MM.1S (cell line): ENCODE results near the gene POGLUT2.

Experiments
- DNase-seq: peaks from one replicate; pipeline ENCODE4 v3.0.0-alpha.2; 2015
- H2AFZ ChIP-seq: fragments of 300-600 bp; sonication (generic); 2 replicates; pipeline ENCODE4 v1.6.0; 2016; ENCODE audit warnings: antibody characterized with exemption, low read length
- H3F3A ChIP-seq: fragments of 300-600 bp; sonication (generic); 2 replicates; pipeline ENCODE4 v1.6.1; 2016; ENCODE audit warnings: mild to moderate bottlenecking, antibody characterized with exemption, low read length, moderate library complexity, mixed read lengths; ENCODE audit not compliant: insufficient read depth
- H3K27ac ChIP-seq: fragments of 300-600 bp; sonication (generic); 2 replicates; pipeline ENCODE4 v1.5.1; 2016; ENCODE audit warnings: mild to moderate bottlenecking, low read length
- H3K27me3 ChIP-seq: fragments of 300-600 bp; sonication (generic); replicated peaks from 2 replicates; pipeline ENCODE4 v1.6.0; 2016; ENCODE audit warnings: low read length; ENCODE audit not compliant: insufficient read depth
- H3K36me3 ChIP-seq: fragments of 300-600 bp; sonication (generic); replicated peaks from 2 replicates; pipeline ENCODE4 v1.6.1; 2016; ENCODE audit warnings: mild to moderate bottlenecking, low read length, mixed read lengths; ENCODE audit not compliant: insufficient read depth
- H3K4me1 ChIP-seq: fragments of 300-600 bp; sonication (generic); 2 replicates; pipeline ENCODE4 v1.6.1; 2016; ENCODE audit warnings: low read length, mixed read lengths
- H3K4me2 ChIP-seq: fragments of 300-600 bp; sonication (generic); 2 replicates; pipeline ENCODE4 v1.6.0; 2016; ENCODE audit warnings: low read depth, low read length
- H3K4me3 ChIP-seq: fragments of 300-600 bp; sonication (generic); 2 replicates; pipeline ENCODE4 v1.5.1; 2016; ENCODE audit warnings: low read length, mixed read lengths
- H3K79me2 ChIP-seq: fragments of 300-600 bp; sonication (generic); 2 replicates; pipeline ENCODE4 v1.6.1; 2016; ENCODE audit warnings: mixed run types, low read length, mixed read lengths
- H3K9ac ChIP-seq: fragments of 300-600 bp; sonication (generic); 2 replicates; pipeline ENCODE4 v1.6.1; 2016; ENCODE audit warnings: low read length, mixed read lengths
- H3K9me2 ChIP-seq: fragments of 300-600 bp; sonication (generic); replicated peaks from 2 replicates; pipeline ENCODE4 v1.6.1; 2016; ENCODE audit warnings: mild to moderate bottlenecking, low read length, mixed read lengths; ENCODE audit not compliant: insufficient read depth
- H3K9me3 ChIP-seq: fragments of 300-600 bp; sonication (generic); replicated peaks from 2 replicates; pipeline ENCODE4 v1.6.1; 2016; ENCODE audit warnings: mild to moderate bottlenecking, low read length, mixed read lengths; ENCODE audit not compliant: insufficient read depth
- H4K20me1 ChIP-seq: fragments of 300-600 bp; sonication (generic); 2 replicates; pipeline ENCODE4 v1.6.1; 2016; ENCODE audit warnings: mild to moderate bottlenecking, low read length, moderate library complexity, mixed read lengths; ENCODE audit not compliant: insufficient read depth
- CTCF ChIP-seq: fragments of 300-600 bp; sonication (generic); IDR thresholded peaks from 2 replicates; pipeline ENCODE4 v1.5.1; 2016; ENCODE audit warnings: antibody characterized with exemption, low read length, mixed read lengths
- EZH2 ChIP-seq: fragments of 300-600 bp; sonication (generic); optimal IDR thresholded peaks from 2 replicates; pipeline ENCODE3; 2017; ENCODE audit warnings: low read depth, mild to moderate bottlenecking, antibody characterized with exemption, low read length, mixed read lengths
- EZH2phosphoT487 ChIP-seq: fragments of 300-600 bp; sonication (generic); IDR thresholded peaks from 2 replicates; pipeline ENCODE4 v1.6.1; 2018; ENCODE audit warnings: antibody characterized with exemption, low read length

POGLUT2 gene

GRCh38 chr13:102751886-102752285, 46.9 kb downstream of the POGLUT2 start:
- no peaks in the 10 kb centered on the region for H3K27me3 ChIP-seq

GRCh38 chr13:102742506-102742905, 56.3 kb downstream of the POGLUT2 start:
- Histone ChIP-seq H3K9me2 (no peaks in the 10 kb centered on the region), H3K36me3 (no peaks in the 10 kb centered on the region), H3K4me2 (no peak overlapping the region), H3K9me3 (no peaks in the 10 kb centered on the region), H3K4me1 (0 out of 2 replicates have a peak, but pooled peaks cover 10% of the 10 kb centered on the region), H3K9ac (no peak overlapping the region), H3K27ac (no peak overlapping the region; the same call in 1 of the 2 replicates), H3K79me2 (no peaks in the 10 kb centered on the region), H4K20me1 (no peaks in the 10 kb centered on the region), H2AFZ (no peak overlapping the region), H3K27me3 (no peaks in the 10 kb centered on the region), H3K4me3 (no peak overlapping the region), H3F3A (no peaks in the 10 kb centered on the region)
- TF ChIP-seq CTCF (no peak), EZH2phosphoT487 (no peak), EZH2 (no peak)
- peak; percentile 51 for DNase-seq

More at GRCh38 chr13:102751886-102752285, 46.9 kb downstream of the POGLUT2 start:
- H4K20me1 ChIP-seq = no peaks in the 10 kb centered on the region
- no peak for TF ChIP-seq EZH2phosphoT487
- TF ChIP-seq EZH2 = no peak
- TF ChIP-seq CTCF = no peak
- no peak overlapping the region for H3K4me2 ChIP-seq
- H3K36me3 ChIP-seq = no peaks in the 10 kb centered on the region
- DNase-seq = no peak
- H3K4me3 ChIP-seq = no peak overlapping the region
- H3K79me2 ChIP-seq = no peaks in the 10 kb centered on the region
- no peak overlapping the region for H3K9ac ChIP-seq
- no peaks in the 10 kb centered on the region for H3F3A ChIP-seq
- H3K4me1 ChIP-seq = no peaks in the 10 kb centered on the region
- no peaks in the 10 kb centered on the region for H3K9me2 ChIP-seq
- H3K9me3 ChIP-seq = no peaks in the 10 kb centered on the region
- no peak overlapping the region for H3K27ac ChIP-seq
- H2AFZ ChIP-seq = no peak overlapping the region

GRCh38 chr13:102742101-102742500, 56.7 kb downstream of the POGLUT2 start:
- Histone ChIP-seq H3K36me3 (no peaks in the 10 kb centered on the region), H4K20me1 (no peaks in the 10 kb centered on the region), H3K9me2 (no peaks in the 10 kb centered on the region), H3K9ac (no peak overlapping the region), H3K4me3 (no peak overlapping the region), H3K4me1 (0 out of 2 replicates have a peak, but pooled peaks cover 10% of the 10 kb centered on the region), H2AFZ (no peak overlapping the region), H3F3A (no peaks in the 10 kb centered on the region), H3K79me2 (no peaks in the 10 kb centered on the region), H3K9me3 (no peaks in the 10 kb centered on the region), H3K27ac (no peak overlapping the region), H3K27me3 (no peaks in the 10 kb centered on the region), H3K4me2 (no peak overlapping the region)
- TF ChIP-seq CTCF (no peak), EZH2 (no peak)
- DNase-seq = no peak
